A549 (cell line): Measurements from ENCODE around the gene PIP4K2A.

Source experiments
- BCL3 ChIP-seq: fragments of >200 bp; sonication (Bioruptor Twin); formaldehyde crosslinking; IDR thresholded peaks from 3 replicates; pipeline ENCODE4 v1.6.1; 2016
- CEBPB ChIP-seq, 2 experiments: fragments of >200 bp in 1 of 2; sonication (Bioruptor Twin) in 1 of 2; formaldehyde crosslinking in 1 of 2; IDR thresholded peaks; 2 replicates each; pipeline ENCODE4 v1.6.1; 2012 to 2016
- CHD2 ChIP-seq: fragments of 150-350 bp; IDR thresholded peaks from 2 replicates; pipeline ENCODE4 v1.6.1; 2014; ENCODE audit warnings: low read length; ENCODE audit not compliant: partially characterized antibody
- CTCF ChIP-seq: fragments of >200 bp; sonication (Bioruptor Twin); formaldehyde crosslinking; IDR thresholded peaks from 3 replicates; pipeline ENCODE4 v1.5.1; 2016
- EP300 ChIP-seq, 2 experiments: fragments of >200 bp; sonication (Bioruptor Twin); formaldehyde crosslinking; IDR thresholded peaks; 2 replicates in 1 of 2; 3 replicates in 1 of 2; pipeline ENCODE4 v1.6.1; 2016 to 2017
- ESRRA ChIP-seq: fragments of 150-350 bp; IDR thresholded peaks from 2 replicates; pipeline ENCODE4 v1.6.1; 2014; ENCODE audit warnings: mild to moderate bottlenecking, low read length, borderline replicate concordance
- HDAC2 ChIP-seq: fragments of 200-600 bp; sonication (generic); IDR thresholded peaks from 2 replicates; pipeline ENCODE4 v1.6.1; 2016
- POLR2A ChIP-seq: IDR thresholded peaks from 2 replicates; pipeline ENCODE4 v1.6.1; 2012; ENCODE audit warnings: mild to moderate bottlenecking, low read length
- RAD21 ChIP-seq, 2 experiments: fragments of >200 bp in 1 of 2; sonication (Bioruptor Twin) in 1 of 2; formaldehyde crosslinking in 1 of 2; IDR thresholded peaks in 1 of 2; conservative IDR thresholded peaks in 1 of 2; 2 replicates in 1 of 2; 3 replicates in 1 of 2; pipeline ENCODE4 v1.6.1; 2012 to 2018; ENCODE audit warnings: inconsistent platforms in 1 of 2
- RCOR1 ChIP-seq: fragments of 150-350 bp; IDR thresholded peaks from 2 replicates; pipeline ENCODE4 v1.6.1; 2014; ENCODE audit warnings: antibody characterized with exemption, low read length, low read depth
- SREBF2 ChIP-seq: fragments of 450-650 bp; IDR thresholded peaks from 2 replicates; pipeline ENCODE4 v1.6.1; 2014; ENCODE audit warnings: mild to moderate bottlenecking, moderate library complexity
- TP53 ChIP-seq: fragments of 250-450 bp; sonication (Bioruptor Pico); IDR thresholded peaks from 2 replicates; pipeline ENCODE4 v1.5.0; 2021; ENCODE audit warnings: mild to moderate bottlenecking, moderate library complexity
- USF2 ChIP-seq: fragments of 450-650 bp; IDR thresholded peaks from 2 replicates; pipeline ENCODE4 v1.6.1; 2014; ENCODE audit warnings: antibody characterized with exemption
- TF ChIP-seq, protein P1 (sequence below): fragments of 200-600 bp; sonication (generic); IDR thresholded peaks from 2 replicates; pipeline ENCODE4 v1.6.1; 2016; ENCODE audit warnings: antibody characterized with exemption, mild to moderate bottlenecking, moderate library complexity

DNA sequence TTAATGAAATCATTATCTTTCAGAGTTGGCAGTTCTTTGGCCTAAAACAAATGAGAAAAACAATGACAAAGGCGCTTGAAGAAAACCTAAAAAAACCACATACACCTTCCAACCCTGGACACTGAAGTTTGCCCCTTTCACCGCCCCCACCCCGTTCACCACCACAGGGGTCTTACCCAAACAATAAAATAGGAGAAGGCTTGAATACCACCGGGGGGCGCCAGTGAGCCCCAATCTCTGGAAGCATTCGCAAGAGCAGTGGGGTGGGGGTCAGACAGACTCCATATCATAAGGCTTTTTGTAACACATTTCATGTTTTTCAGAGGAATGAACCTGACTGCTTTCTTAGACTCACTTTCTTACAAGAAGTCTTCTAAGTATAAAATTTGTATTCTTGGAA is 163.6 kb downstream of the PIP4K2A start:
- TF ChIP-seq CTCF (peak; percentile 52), EP300 (IDR thresholded peaks at IDR 0.05) (no peak), TP53 (CRISPR knock-in tag) (no peak), CEBPB (IDR thresholded peaks at IDR 0.05) (no peak), RAD21 (conservative IDR thresholded peaks at IDR 0.05 in 1 of 2, IDR thresholded peaks at IDR 0.05 in 1 of 2) (peak; percentile 41 to 47), POLR2A (no peak), ESRRA (no peak), USF2 (no peak), SREBF2 (no peak), BCL3 (no peak), RCOR1 (no peak), CHD2 (no peak), HDAC2 (no peak)
- TF ChIP-seq, protein P1, sequence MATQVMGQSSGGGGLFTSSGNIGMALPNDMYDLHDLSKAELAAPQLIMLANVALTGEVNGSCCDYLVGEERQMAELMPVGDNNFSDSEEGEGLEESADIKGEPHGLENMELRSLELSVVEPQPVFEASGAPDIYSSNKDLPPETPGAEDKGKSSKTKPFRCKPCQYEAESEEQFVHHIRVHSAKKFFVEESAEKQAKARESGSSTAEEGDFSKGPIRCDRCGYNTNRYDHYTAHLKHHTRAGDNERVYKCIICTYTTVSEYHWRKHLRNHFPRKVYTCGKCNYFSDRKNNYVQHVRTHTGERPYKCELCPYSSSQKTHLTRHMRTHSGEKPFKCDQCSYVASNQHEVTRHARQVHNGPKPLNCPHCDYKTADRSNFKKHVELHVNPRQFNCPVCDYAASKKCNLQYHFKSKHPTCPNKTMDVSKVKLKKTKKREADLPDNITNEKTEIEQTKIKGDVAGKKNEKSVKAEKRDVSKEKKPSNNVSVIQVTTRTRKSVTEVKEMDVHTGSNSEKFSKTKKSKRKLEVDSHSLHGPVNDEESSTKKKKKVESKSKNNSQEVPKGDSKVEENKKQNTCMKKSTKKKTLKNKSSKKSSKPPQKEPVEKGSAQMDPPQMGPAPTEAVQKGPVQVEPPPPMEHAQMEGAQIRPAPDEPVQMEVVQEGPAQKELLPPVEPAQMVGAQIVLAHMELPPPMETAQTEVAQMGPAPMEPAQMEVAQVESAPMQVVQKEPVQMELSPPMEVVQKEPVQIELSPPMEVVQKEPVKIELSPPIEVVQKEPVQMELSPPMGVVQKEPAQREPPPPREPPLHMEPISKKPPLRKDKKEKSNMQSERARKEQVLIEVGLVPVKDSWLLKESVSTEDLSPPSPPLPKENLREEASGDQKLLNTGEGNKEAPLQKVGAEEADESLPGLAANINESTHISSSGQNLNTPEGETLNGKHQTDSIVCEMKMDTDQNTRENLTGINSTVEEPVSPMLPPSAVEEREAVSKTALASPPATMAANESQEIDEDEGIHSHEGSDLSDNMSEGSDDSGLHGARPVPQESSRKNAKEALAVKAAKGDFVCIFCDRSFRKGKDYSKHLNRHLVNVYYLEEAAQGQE = no peak
